ENCODE data around the gene TRPC6. TPM values are rescaled to one million over a fixed set of nuclear protein-coding genes. Genes with fewer than 3 reads are reported as not detected.

Gene TRPC6
- polyA plus RNA-seq, 1 donor (not counting 4 experiments of a cell fraction or from before 2014, with no cell fraction given), result 0.04 TPM

DNA sequence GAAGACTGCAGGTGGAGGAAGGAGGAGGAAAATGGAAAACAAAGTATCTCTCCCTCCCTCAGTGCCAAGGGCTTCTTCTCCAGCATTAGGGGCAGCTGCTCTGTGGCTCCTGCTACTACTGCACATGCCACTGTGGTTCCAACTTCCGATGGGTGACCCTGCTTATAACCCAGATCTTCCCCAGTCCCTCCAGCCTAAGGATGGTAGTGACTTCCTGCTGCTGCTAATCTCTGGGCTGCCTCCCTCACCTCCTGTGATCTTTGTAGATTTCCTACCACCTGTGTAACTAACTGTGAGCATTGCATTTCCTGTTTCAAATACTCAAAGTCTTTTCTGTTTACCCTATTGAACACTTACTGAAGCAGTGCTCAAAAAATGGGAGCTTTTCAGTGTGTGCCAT lies 28.7 kb upstream of the TRPC6 start:
- H3K9me1 ChIP-seq (ENCODE audit: control insufficient read depth, extremely low read depth, insufficient read depth, low read length), result no peaks in the 10 kb centered on the region
- H3K4me1 ChIP-seq (ENCODE audit: control insufficient read depth, extremely low read depth, insufficient read depth, low read length), result peaks cover 11% of the 10 kb centered on the region
- dilution Hi-C loops (cut with MboI; ENCODE audit: extremely low pct_ligation_motif_present, low sequenced_read_pairs), result no loop called here
- no peak overlapping the region for H3K9ac ChIP-seq (ENCODE audit: control insufficient read depth, extremely low read depth, insufficient read depth, low read length)
- no peak for TF ChIP-seq EZH2 (IDR thresholded peaks at IDR 0.05; ENCODE audit: low read length)
- no peak for TF ChIP-seq CTCF (optimal IDR thresholded peaks at IDR 0.05 in 1 of 3, IDR thresholded peaks at IDR 0.05 in 1 of 3, conservative IDR thresholded peaks at IDR 0.05 in 1 of 3; ENCODE audit: extremely low read depth in 1 of 3, insufficient read depth in 2 of 3, low read length in 3 of 3)
- H3K4me3 ChIP-seq (ENCODE audit: control insufficient read depth in 2 of 3, extremely low read depth in 1 of 3, insufficient read depth in 2 of 3, low read depth in 1 of 3, low read length in 3 of 3), result no peak overlapping the region
- DNase-seq (ENCODE audit: low read depth, low spot score) (no peak), FAIRE-seq (no peak)
- H3K9me3 ChIP-seq (ENCODE audit: control insufficient read depth, low read depth, low read length), result no peaks in the 10 kb centered on the region
- no peaks in the 10 kb centered on the region for H3K27me3 ChIP-seq (ENCODE audit: control insufficient read depth, extremely low read depth, insufficient read depth, low read length)
- H4K20me1 ChIP-seq (ENCODE audit: control insufficient read depth, extremely low read depth, insufficient read depth, low read length), result no peaks in the 10 kb centered on the region
- no peaks in the 10 kb centered on the region for H3K36me3 ChIP-seq (ENCODE audit: control insufficient read depth in 2 of 2, extremely low read depth in 1 of 2, insufficient read depth in 2 of 2, low read length in 2 of 2)
- H3K27ac ChIP-seq (ENCODE audit: control insufficient read depth, insufficient read depth, low read length), result no peak overlapping the region
- H3K79me2 ChIP-seq (ENCODE audit: control insufficient read depth, insufficient read depth, low read length), result no peaks in the 10 kb centered on the region
- H3K4me2 ChIP-seq (ENCODE audit: control insufficient read depth, extremely low read depth, insufficient read depth, low read depth, low read length), result no peak overlapping the region
- H2AFZ ChIP-seq (ENCODE audit: control insufficient read depth, low read length), result peak overlapping the region; percentile 8

- H3K9ac ChIP-seq (ENCODE audit: control insufficient read depth, extremely low read depth, insufficient read depth, low read length), result no peak overlapping the region
Observed at GRCh38 chr11:101600924-101601323, 17.1 kb upstream of the TRPC6 start.

More at GRCh38 chr11:101600924-101601323, 17.1 kb upstream of the TRPC6 start:
- no peaks in the 10 kb centered on the region for H3K9me1 ChIP-seq (ENCODE audit: control insufficient read depth, extremely low read depth, insufficient read depth, low read length)
- no peak overlapping the region for H2AFZ ChIP-seq (ENCODE audit: control insufficient read depth, low read length)
- H3K27ac ChIP-seq (ENCODE audit: control insufficient read depth, insufficient read depth, low read length), result no peak overlapping the region
- H3K4me2 ChIP-seq (ENCODE audit: control insufficient read depth, extremely low read depth, insufficient read depth, low read depth, low read length), result no peak overlapping the region
- no peaks in the 10 kb centered on the region for H3K79me2 ChIP-seq (ENCODE audit: control insufficient read depth, insufficient read depth, low read length)
- H3K4me3 ChIP-seq (ENCODE audit: control insufficient read depth in 2 of 3, extremely low read depth in 1 of 3, insufficient read depth in 2 of 3, low read depth in 1 of 3, low read length in 3 of 3), result no peak overlapping the region
- no peaks in the 10 kb centered on the region for H3K9me3 ChIP-seq (ENCODE audit: control insufficient read depth, low read depth, low read length)
- H4K20me1 ChIP-seq (ENCODE audit: control insufficient read depth, extremely low read depth, insufficient read depth, low read length), result no peaks in the 10 kb centered on the region
- no peaks in the 10 kb centered on the region for H3K36me3 ChIP-seq (ENCODE audit: control insufficient read depth in 2 of 2, extremely low read depth in 1 of 2, insufficient read depth in 2 of 2, low read length in 2 of 2)
- FAIRE-seq (no peak), DNase-seq (ENCODE audit: low read depth, low spot score) (no peak)
- dilution Hi-C loops (cut with MboI; ENCODE audit: extremely low pct_ligation_motif_present, low sequenced_read_pairs), result no loop called here
- TF ChIP-seq CTCF (optimal IDR thresholded peaks at IDR 0.05 in 1 of 3, IDR thresholded peaks at IDR 0.05 in 1 of 3, conservative IDR thresholded peaks at IDR 0.05 in 1 of 3; ENCODE audit: extremely low read depth in 1 of 3, insufficient read depth in 2 of 3, low read length in 3 of 3) (no peak), EZH2 (IDR thresholded peaks at IDR 0.05; ENCODE audit: low read length) (no peak)
- no peaks in the 10 kb centered on the region for H3K4me1 ChIP-seq (ENCODE audit: control insufficient read depth, extremely low read depth, insufficient read depth, low read length)
- H3K27me3 ChIP-seq (ENCODE audit: control insufficient read depth, extremely low read depth, insufficient read depth, low read length), result no peaks in the 10 kb centered on the region

All from keratinocyte (primary cell).